WERI-Rb-1 (cell line): ENCODE measurements around the gene FBXW11.
A peak's percentile ranks its signal among the peaks of the same experiment; 100 is the strongest.

Source experiments
- DNase-seq: peaks from one replicate; pipeline ENCODE4 v3.0.0-alpha.2; 2020
- H3K27ac ChIP-seq: fragments of 250-450 bp; sonication (Bioruptor Pico); 2 replicates; pipeline ENCODE4 v1.5.1; 2020; ENCODE audit warnings: mild to moderate bottlenecking, moderate library complexity
- H3K27me3 ChIP-seq: fragments of 250-450 bp; sonication (Bioruptor Pico); 2 replicates; pipeline ENCODE4 v1.5.1; 2021; ENCODE audit warnings: mild to moderate bottlenecking, low read depth, moderate library complexity; ENCODE audit not compliant: insufficient read depth, severe bottlenecking
- H3K36me3 ChIP-seq: fragments of 250-450 bp; sonication (Bioruptor Pico); 2 replicates; pipeline ENCODE4 v1.5.1; 2020; ENCODE audit warnings: mild to moderate bottlenecking, moderate library complexity
- H3K4me3 ChIP-seq: 2 replicates; pipeline ENCODE4 v1.5.1; 2011; ENCODE audit warnings: low read depth, mild to moderate bottlenecking, control low read depth, low read length
- H3K9me3 ChIP-seq: fragments of 250-450 bp; sonication (Bioruptor Pico); 2 replicates; pipeline ENCODE4 v1.5.1; 2021; ENCODE audit warnings: mild to moderate bottlenecking, moderate library complexity; ENCODE audit not compliant: severe bottlenecking
- CTCF ChIP-seq: IDR thresholded peaks from 2 replicates; pipeline ENCODE4 v1.5.1; 2011; ENCODE audit warnings: low read depth, mild to moderate bottlenecking, control low read depth, inconsistent platforms, low read length

FBXW11 gene

GRCh38 chr5:172010278-172010677 lies 3.8 kb upstream of the FBXW11 start:
- no peaks in the 10 kb centered on the region for H3K9me3 ChIP-seq
- no peak overlapping the region for H3K4me3 ChIP-seq
- peak; percentile 32; the same call in 1 of the 2 replicates for TF ChIP-seq CTCF
- H3K27me3 ChIP-seq, result no peaks in the 10 kb centered on the region
- no peaks in the 10 kb centered on the region for H3K36me3 ChIP-seq
- H3K27ac ChIP-seq, result no peak overlapping the region
- peak; percentile 11 for DNase-seq

GRCh38 chr5:172009536-172010270 lies 3.3 kb upstream of the FBXW11 start:
- H3K36me3 ChIP-seq, result no peaks in the 10 kb centered on the region
- no peak overlapping the region for H3K4me3 ChIP-seq

GRCh38 chr5:172008689-172009141 lies 2.3 kb upstream of the FBXW11 start:
- DNase-seq, result no peak
- no peaks in the 10 kb centered on the region for H3K36me3 ChIP-seq
- H3K27ac ChIP-seq, result no peak overlapping the region
- no peaks in the 10 kb centered on the region for H3K9me3 ChIP-seq
- no peak overlapping the region for H3K4me3 ChIP-seq
- TF ChIP-seq CTCF, result no peak
- H3K27me3 ChIP-seq, result no peaks in the 10 kb centered on the region

More at GRCh38 chr5:172009536-172010270, 3.3 kb upstream of the FBXW11 start:
- no peak for DNase-seq
- TF ChIP-seq CTCF, result no peak
- no peaks in the 10 kb centered on the region for H3K27me3 ChIP-seq
- H3K27ac ChIP-seq, result no peak overlapping the region
- no peaks in the 10 kb centered on the region for H3K9me3 ChIP-seq

GRCh38 chr5:172008111-172008455 lies 1.6 kb upstream of the FBXW11 start:
- Histone ChIP-seq H3K9me3 (no peaks in the 10 kb centered on the region), H3K36me3 (no peaks in the 10 kb centered on the region), H3K27ac (no peak overlapping the region), H3K27me3 (no peaks in the 10 kb centered on the region), H3K4me3 (no peak overlapping the region)
- no peak for TF ChIP-seq CTCF
- no peak for DNase-seq

- H3K4me3 ChIP-seq, result peak overlapping the region; percentile 98
- peak overlapping the region; percentile 97 for H3K27ac ChIP-seq
- DNase-seq, result no peak
- H3K27me3 ChIP-seq, result no peaks in the 10 kb centered on the region
- TF ChIP-seq CTCF, result no peak
- H3K9me3 ChIP-seq, result no peaks in the 10 kb centered on the region
- no peaks in the 10 kb centered on the region for H3K36me3 ChIP-seq
These were observed 1.0 kb upstream of the FBXW11 start for GRCh38 chr5:172007175-172008110.
